ENCODE measurements around the gene GRIK4.

Gene GRIK4

DNA sequence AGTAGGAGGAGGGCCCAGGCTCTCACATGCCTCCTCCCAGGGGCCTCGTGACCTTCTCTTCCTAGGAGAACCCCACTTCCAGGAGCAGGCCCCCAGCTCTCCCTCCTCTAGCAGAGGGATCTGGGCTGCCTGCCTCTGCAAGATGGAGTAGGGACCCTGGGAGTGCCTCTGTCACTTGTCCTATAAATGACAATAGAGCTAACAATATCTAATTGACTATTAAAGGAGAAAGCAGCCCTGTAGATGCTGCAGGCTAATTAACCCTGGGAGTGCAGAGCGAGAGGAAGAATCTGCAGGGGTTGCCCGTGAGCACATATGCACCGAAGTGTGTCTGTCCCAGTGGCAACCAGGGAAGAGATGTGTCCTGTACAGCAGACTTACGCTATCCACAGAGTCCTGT is 184.4 kb downstream of the GRIK4 start:
- Histone ChIP-seq H3K36me3 (ENCODE audit: insufficient read depth, low read length) (no peaks in the 10 kb centered on the region), H3K4me2 (ENCODE audit: low read length) (no peak overlapping the region), H3K27me3 (ENCODE audit: control insufficient read depth, insufficient read depth, low read length) (peaks cover 3% of the 10 kb centered on the region), H3K4me1 (ENCODE audit: control insufficient read depth, insufficient read depth, low read length) (no peaks in the 10 kb centered on the region), H3K4me3 (ENCODE audit: low read length) (no peak overlapping the region), H3K9ac (ENCODE audit: low read depth, low read length) (no peak overlapping the region), H3K9me3 (replicated peaks; ENCODE audit: low read length) (no peaks in the 10 kb centered on the region)

DNA sequence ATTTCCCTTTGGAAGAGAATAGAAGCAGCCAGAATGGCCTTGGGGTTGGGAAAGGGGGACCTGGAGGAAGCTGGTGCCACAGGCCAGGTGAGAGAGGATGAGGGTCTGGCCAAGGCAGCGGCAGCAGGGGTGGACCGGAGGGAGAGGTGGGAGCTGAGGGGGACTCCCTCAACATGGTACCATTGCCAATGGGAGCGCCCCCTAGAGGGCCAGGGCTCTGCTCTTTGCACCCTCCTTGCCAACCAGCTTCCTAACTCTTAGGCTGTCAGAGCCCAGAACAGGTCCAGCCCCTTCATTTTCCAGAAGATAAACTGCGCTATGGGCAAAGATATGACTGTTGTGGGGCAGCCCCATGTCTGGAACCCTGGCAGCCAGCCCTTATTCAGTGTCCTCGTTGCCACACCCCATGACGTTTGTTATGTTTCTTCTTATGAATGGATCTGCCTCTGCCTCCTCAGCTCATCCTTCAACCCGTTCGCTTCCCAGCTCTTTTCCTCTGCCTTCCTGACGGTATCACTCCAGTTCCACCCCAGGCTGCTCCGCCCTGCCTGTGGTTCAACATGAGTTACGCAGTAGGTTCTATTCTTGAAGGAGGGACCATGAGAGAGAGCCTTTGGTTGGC is 185.2 kb downstream of the GRIK4 start:
- H3K9me3 ChIP-seq (replicated peaks; ENCODE audit: low read length), result no peaks in the 10 kb centered on the region

GRCh38 chr11:120698918-120699317 is 187.4 kb downstream of the GRIK4 start:
- no peaks in the 10 kb centered on the region for H3K36me3 ChIP-seq (ENCODE audit: insufficient read depth, low read length)
- no peak overlapping the region for H3K4me2 ChIP-seq (ENCODE audit: low read length)
- no peaks in the 10 kb centered on the region for H3K9me3 ChIP-seq (replicated peaks; ENCODE audit: low read length)
- H3K27me3 ChIP-seq (ENCODE audit: control insufficient read depth, insufficient read depth, low read length), result no peaks in the 10 kb centered on the region
- no peak overlapping the region for H3K9ac ChIP-seq (ENCODE audit: low read depth, low read length)
- no peaks in the 10 kb centered on the region for H3K4me1 ChIP-seq (ENCODE audit: control insufficient read depth, insufficient read depth, low read length)
- H3K4me3 ChIP-seq (ENCODE audit: low read length), result no peak overlapping the region

More for the DNA sequence above, 185.2 kb downstream of the GRIK4 start:
- Histone ChIP-seq H3K36me3 (ENCODE audit: insufficient read depth, low read length) (no peaks in the 10 kb centered on the region), H3K4me2 (ENCODE audit: low read length) (no peak overlapping the region), H3K27me3 (ENCODE audit: control insufficient read depth, insufficient read depth, low read length) (no peaks in the 10 kb centered on the region), H3K4me1 (ENCODE audit: control insufficient read depth, insufficient read depth, low read length) (no peaks in the 10 kb centered on the region), H3K9ac (ENCODE audit: low read depth, low read length) (no peak overlapping the region), H3K4me3 (ENCODE audit: low read length) (no peak overlapping the region)

GRCh38 chr11:120702656-120703055 is 191.1 kb downstream of the GRIK4 start:
- no peaks in the 10 kb centered on the region for H3K27me3 ChIP-seq (ENCODE audit: control insufficient read depth, insufficient read depth, low read length)
- no peaks in the 10 kb centered on the region for H3K9me3 ChIP-seq (replicated peaks; ENCODE audit: low read length)
- H3K36me3 ChIP-seq (ENCODE audit: insufficient read depth, low read length), result no peaks in the 10 kb centered on the region

DNA sequence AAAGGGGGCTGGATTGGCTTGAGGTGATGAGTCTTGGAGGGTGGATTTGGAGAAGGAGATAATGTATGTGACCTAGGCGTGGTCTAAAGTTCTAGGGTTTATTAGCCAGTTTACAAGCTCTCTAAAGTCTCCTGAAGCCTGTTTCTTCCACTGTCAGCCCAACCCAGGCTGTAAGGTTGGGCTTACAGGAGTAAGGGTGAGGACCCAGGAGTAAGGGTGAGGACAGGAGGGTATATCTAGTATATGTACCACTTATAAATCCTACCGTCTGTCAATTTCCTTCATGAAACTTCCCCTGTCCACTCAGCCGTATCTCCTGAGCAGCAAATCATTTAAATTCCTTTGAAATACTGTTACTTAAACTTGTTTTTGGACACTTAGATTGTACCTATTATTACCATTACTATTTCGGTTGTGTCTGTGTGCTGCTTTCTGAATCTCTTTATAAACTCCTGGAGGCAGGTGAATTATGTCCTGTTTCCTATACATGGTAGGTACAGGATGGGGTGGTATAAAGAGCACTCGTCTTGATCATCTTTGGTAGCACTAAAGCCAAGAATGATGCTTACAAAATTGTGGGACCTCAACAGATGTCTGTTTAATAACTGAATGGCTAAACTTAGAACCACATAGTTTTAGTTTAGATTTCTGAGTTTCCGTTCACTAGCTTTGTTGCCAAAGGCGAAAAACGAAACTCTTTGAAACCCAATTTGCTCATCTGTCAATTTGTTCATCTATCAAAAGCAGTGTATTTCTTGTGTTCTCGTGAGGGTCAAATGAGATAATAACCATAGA is 192.0 kb downstream of the GRIK4 start:
- Histone ChIP-seq H3K4me1 (ENCODE audit: control insufficient read depth, insufficient read depth, low read length) (no peaks in the 10 kb centered on the region), H3K9ac (ENCODE audit: low read depth, low read length) (no peak overlapping the region), H3K4me3 (ENCODE audit: low read length) (no peak overlapping the region), H3K27me3 (ENCODE audit: control insufficient read depth, insufficient read depth, low read length) (no peaks in the 10 kb centered on the region), H3K9me3 (replicated peaks; ENCODE audit: low read length) (no peaks in the 10 kb centered on the region), H3K4me2 (ENCODE audit: low read length) (no peak overlapping the region), H3K36me3 (ENCODE audit: insufficient read depth, low read length) (no peaks in the 10 kb centered on the region)

More at GRCh38 chr11:120702656-120703055, 191.1 kb downstream of the GRIK4 start:
- Histone ChIP-seq H3K4me3 (ENCODE audit: low read length) (no peak overlapping the region), H3K9ac (ENCODE audit: low read depth, low read length) (no peak overlapping the region), H3K4me2 (ENCODE audit: low read length) (no peak overlapping the region), H3K4me1 (ENCODE audit: control insufficient read depth, insufficient read depth, low read length) (no peaks in the 10 kb centered on the region)

DNA sequence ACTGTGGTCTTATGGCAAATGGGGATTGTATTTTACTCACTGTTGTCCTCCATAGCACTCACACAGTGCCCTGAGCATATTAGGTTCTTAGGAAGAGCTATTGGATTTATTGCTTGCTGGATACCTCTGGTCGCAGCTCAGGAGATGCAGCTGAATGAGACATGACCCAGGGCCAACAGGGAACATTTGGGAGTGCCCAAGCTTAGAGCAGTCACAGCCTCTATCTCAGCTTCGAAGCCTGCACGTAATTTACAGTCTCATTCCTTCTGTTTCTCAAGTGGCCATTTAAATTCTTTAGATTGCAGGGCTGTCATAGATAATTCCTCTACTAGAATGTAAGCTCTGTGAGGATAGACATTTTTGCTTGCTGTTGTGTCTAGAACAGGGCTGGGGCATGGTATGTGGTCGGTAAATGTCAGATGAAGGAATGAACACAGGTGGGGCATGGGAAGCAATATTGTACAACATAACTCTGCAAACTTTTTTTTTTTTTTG is 192.8 kb downstream of the GRIK4 start:
- no peaks in the 10 kb centered on the region for H3K4me1 ChIP-seq (ENCODE audit: control insufficient read depth, insufficient read depth, low read length)
- H3K9me3 ChIP-seq (replicated peaks; ENCODE audit: low read length), result no peaks in the 10 kb centered on the region
- no peak overlapping the region for H3K4me2 ChIP-seq (ENCODE audit: low read length)
- no peaks in the 10 kb centered on the region for H3K27me3 ChIP-seq (ENCODE audit: control insufficient read depth, insufficient read depth, low read length)
- no peaks in the 10 kb centered on the region for H3K36me3 ChIP-seq (ENCODE audit: insufficient read depth, low read length)
- H3K9ac ChIP-seq (ENCODE audit: low read depth, low read length), result no peak overlapping the region
- no peak overlapping the region for H3K4me3 ChIP-seq (ENCODE audit: low read length)

GRCh38 chr11:120706257-120706656 is 194.7 kb downstream of the GRIK4 start:
- no peaks in the 10 kb centered on the region for H3K9me3 ChIP-seq (replicated peaks; ENCODE audit: low read length)
- H3K36me3 ChIP-seq (ENCODE audit: insufficient read depth, low read length), result no peaks in the 10 kb centered on the region
- H3K4me3 ChIP-seq (ENCODE audit: low read length), result no peak overlapping the region
- H3K4me1 ChIP-seq (ENCODE audit: control insufficient read depth, insufficient read depth, low read length), result peaks cover 10% of the 10 kb centered on the region
- no peak overlapping the region for H3K9ac ChIP-seq (ENCODE audit: low read depth, low read length)
- no peak overlapping the region for H3K4me2 ChIP-seq (ENCODE audit: low read length)
- no peaks in the 10 kb centered on the region for H3K27me3 ChIP-seq (ENCODE audit: control insufficient read depth, insufficient read depth, low read length)

GRCh38 chr11:120707098-120707497 is 195.6 kb downstream of the GRIK4 start:
- H3K9me3 ChIP-seq (replicated peaks; ENCODE audit: low read length), result no peaks in the 10 kb centered on the region
- no peaks in the 10 kb centered on the region for H3K27me3 ChIP-seq (ENCODE audit: control insufficient read depth, insufficient read depth, low read length)
- H3K36me3 ChIP-seq (ENCODE audit: insufficient read depth, low read length), result no peaks in the 10 kb centered on the region
- H3K4me1 ChIP-seq (ENCODE audit: control insufficient read depth, insufficient read depth, low read length), result peaks cover 10% of the 10 kb centered on the region
- no peak overlapping the region for H3K4me3 ChIP-seq (ENCODE audit: low read length)
- H3K9ac ChIP-seq (ENCODE audit: low read depth, low read length), result no peak overlapping the region
- no peak overlapping the region for H3K4me2 ChIP-seq (ENCODE audit: low read length)

DNA sequence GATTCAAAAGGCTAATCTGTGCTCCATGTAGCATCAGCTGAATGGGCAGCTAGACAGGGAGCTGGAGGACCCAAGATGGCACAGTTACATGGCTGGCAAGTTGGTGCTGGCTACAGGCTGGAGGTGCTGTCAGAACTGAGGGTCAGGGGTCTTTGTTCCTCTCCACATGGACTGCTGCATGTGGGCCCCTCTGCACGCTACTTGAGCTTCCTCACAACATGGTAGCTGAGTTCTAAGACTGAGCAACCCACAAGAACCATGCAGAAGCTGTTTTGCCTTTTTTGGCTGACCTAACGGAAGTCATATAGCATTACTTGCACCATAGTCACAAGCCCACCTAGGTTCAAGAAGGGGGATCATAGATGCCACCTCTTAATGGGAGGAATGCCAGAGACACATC is 196.1 kb downstream of the GRIK4 start:
- peaks cover 10% of the 10 kb centered on the region for H3K4me1 ChIP-seq (ENCODE audit: control insufficient read depth, insufficient read depth, low read length)
- no peaks in the 10 kb centered on the region for H3K9me3 ChIP-seq (replicated peaks; ENCODE audit: low read length)
- H3K4me2 ChIP-seq (ENCODE audit: low read length), result no peak overlapping the region
- H3K4me3 ChIP-seq (ENCODE audit: low read length), result no peak overlapping the region
- H3K27me3 ChIP-seq (ENCODE audit: control insufficient read depth, insufficient read depth, low read length), result peaks cover under 1% of the 10 kb centered on the region
- H3K9ac ChIP-seq (ENCODE audit: low read depth, low read length), result no peak overlapping the region
- no peaks in the 10 kb centered on the region for H3K36me3 ChIP-seq (ENCODE audit: insufficient read depth, low read length)

DNA sequence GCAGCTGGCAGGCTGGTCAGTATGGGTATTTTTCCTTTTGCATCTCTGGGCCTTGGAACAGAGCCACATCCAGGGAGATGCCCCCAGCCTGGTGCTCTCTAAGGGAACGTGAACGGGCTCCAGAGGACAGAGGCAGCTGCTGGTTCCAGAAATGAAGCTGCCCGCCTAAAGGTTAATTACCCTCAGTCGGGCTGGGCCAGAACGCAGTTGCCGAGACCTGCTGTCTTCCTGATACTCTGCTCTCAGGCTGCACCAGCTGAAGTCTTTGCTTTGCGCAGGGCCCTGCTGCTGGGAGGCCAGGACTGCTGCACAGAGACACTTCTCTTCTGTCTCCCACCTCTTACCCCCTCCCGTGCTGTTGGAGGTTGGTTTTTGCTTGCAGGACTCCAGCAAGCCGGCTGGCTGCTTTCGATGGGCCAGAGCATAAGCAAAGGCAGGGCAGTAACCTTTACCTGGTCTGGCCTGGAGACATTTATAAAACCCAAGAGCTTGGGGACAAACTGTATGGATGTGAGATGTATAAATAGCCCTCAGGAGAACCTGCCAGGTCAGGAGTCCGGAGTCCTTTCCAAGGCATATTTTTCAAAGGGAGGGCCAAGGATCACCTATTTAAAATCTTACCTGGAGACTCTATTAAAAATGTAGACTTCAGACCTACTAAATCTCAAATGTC is 197.1 kb downstream of the GRIK4 start:
- Histone ChIP-seq H3K4me1 (ENCODE audit: control insufficient read depth, insufficient read depth, low read length) (peaks cover 10% of the 10 kb centered on the region), H3K27me3 (ENCODE audit: control insufficient read depth, insufficient read depth, low read length) (peaks cover 10% of the 10 kb centered on the region), H3K4me3 (ENCODE audit: low read length) (no peak overlapping the region), H3K36me3 (ENCODE audit: insufficient read depth, low read length) (no peaks in the 10 kb centered on the region), H3K9me3 (replicated peaks; ENCODE audit: low read length) (no peaks in the 10 kb centered on the region), H3K9ac (ENCODE audit: low read depth, low read length) (no peak overlapping the region), H3K4me2 (ENCODE audit: low read length) (no peak overlapping the region)

GRCh38 chr11:120709808-120710207 is 198.3 kb downstream of the GRIK4 start:
- H3K4me2 ChIP-seq (ENCODE audit: low read length), result no peak overlapping the region
- no peak overlapping the region for H3K4me3 ChIP-seq (ENCODE audit: low read length)
- no peak overlapping the region for H3K9ac ChIP-seq (ENCODE audit: low read depth, low read length)
- H3K4me1 ChIP-seq (ENCODE audit: control insufficient read depth, insufficient read depth, low read length), result peaks cover 10% of the 10 kb centered on the region
- H3K36me3 ChIP-seq (ENCODE audit: insufficient read depth, low read length), result no peaks in the 10 kb centered on the region
- peaks cover 18% of the 10 kb centered on the region for H3K27me3 ChIP-seq (ENCODE audit: control insufficient read depth, insufficient read depth, low read length)
- H3K9me3 ChIP-seq (replicated peaks; ENCODE audit: low read length), result no peaks in the 10 kb centered on the region
